HEK293T (cell line): ENCODE measurements around the gene TAGLN3.

Experiments used
- CTCF ChIA-PET: fragments of 350-600 bp; formaldehyde crosslinking; extraction: SDS; loops from one replicate; lab custom pipeline; 2021; ENCODE audit warnings: antibody characterized with exemption, inconsistent platforms; lab: Yijun Ruan, JAX
- POLR2A ChIA-PET: fragments of 350-600 bp; formaldehyde crosslinking; extraction: SDS; loops from one replicate; lab custom pipeline; 2020; ENCODE audit warnings: antibody characterized with exemption, inconsistent platforms; lab: Yijun Ruan, JAX
- DNase-seq: peaks from one replicate; pipeline ENCODE4 v3.0.0; 2012; ENCODE audit warnings: mixed read lengths; ENCODE audit errors: extremely low spot score
- ARNT ChIP-seq: fragments of 450-650 bp; IDR thresholded peaks from 2 replicates; pipeline ENCODE4 v1.6.1; 2017; ENCODE audit warnings: mild to moderate bottlenecking
- BHLHE40 ChIP-seq: fragments of 450-650 bp; IDR thresholded peaks from 2 replicates; pipeline ENCODE4 v1.6.1; 2016; ENCODE audit warnings: mild to moderate bottlenecking, moderate library complexity, borderline replicate concordance
- CTBP1 ChIP-seq: fragments of 450-650 bp; IDR thresholded peaks from 2 replicates; pipeline ENCODE4 v1.6.1; 2016; ENCODE audit warnings: borderline replicate concordance
- ELF4 ChIP-seq: fragments of 450-650 bp; IDR thresholded peaks from 2 replicates; pipeline ENCODE4 v1.6.1; 2017; ENCODE audit warnings: antibody characterized with exemption
- FOXA1 ChIP-seq: fragments of 450-650 bp; IDR thresholded peaks from 2 replicates; pipeline ENCODE4 v1.6.1; 2016; ENCODE audit warnings: mild to moderate bottlenecking
- FOXK2 ChIP-seq: fragments of 450-650 bp; IDR thresholded peaks from 2 replicates; pipeline ENCODE4 v1.6.1; 2016; ENCODE audit warnings: mild to moderate bottlenecking
- FOXM1 ChIP-seq: fragments of 450-650 bp; IDR thresholded peaks from 2 replicates; pipeline ENCODE4 v1.6.1; 2017; ENCODE audit warnings: mild to moderate bottlenecking, borderline replicate concordance
- HDGF ChIP-seq: fragments of 450-650 bp; IDR thresholded peaks from 2 replicates; pipeline ENCODE4 v1.6.1; 2017; ENCODE audit warnings: antibody characterized with exemption, borderline replicate concordance
- L3MBTL2 ChIP-seq: fragments of 450-650 bp; conservative IDR thresholded peaks from 2 replicates; pipeline ENCODE4 v1.6.1; 2016; ENCODE audit warnings: mild to moderate bottlenecking
- LEF1 ChIP-seq: fragments of 450-650 bp; IDR thresholded peaks from 2 replicates; pipeline ENCODE4 v1.6.1; 2017; ENCODE audit warnings: mild to moderate bottlenecking, borderline replicate concordance
- NFRKB ChIP-seq: fragments of 450-650 bp; IDR thresholded peaks from 2 replicates; pipeline ENCODE4 v1.6.1; 2016; ENCODE audit warnings: mild to moderate bottlenecking, moderate library complexity
- SP1 ChIP-seq: fragments of 450-650 bp; IDR thresholded peaks from 2 replicates; pipeline ENCODE4 v1.6.1; 2017
- SUZ12 ChIP-seq: fragments of 450-650 bp; IDR thresholded peaks from 2 replicates; pipeline ENCODE4 v1.6.1; 2016; ENCODE audit warnings: mild to moderate bottlenecking
- TARDBP ChIP-seq: fragments of 450-650 bp; IDR thresholded peaks from 2 replicates; pipeline ENCODE4 v1.6.1; 2016
- ZNF384 ChIP-seq: fragments of 450-650 bp; IDR thresholded peaks from 2 replicates; pipeline ENCODE4 v1.6.1; 2016
- TF ChIP-seq, protein P1 (sequence below): fragments of 450-650 bp; IDR thresholded peaks from 2 replicates; pipeline ENCODE4 v1.6.1; 2016

TAGLN3 gene

DNA sequence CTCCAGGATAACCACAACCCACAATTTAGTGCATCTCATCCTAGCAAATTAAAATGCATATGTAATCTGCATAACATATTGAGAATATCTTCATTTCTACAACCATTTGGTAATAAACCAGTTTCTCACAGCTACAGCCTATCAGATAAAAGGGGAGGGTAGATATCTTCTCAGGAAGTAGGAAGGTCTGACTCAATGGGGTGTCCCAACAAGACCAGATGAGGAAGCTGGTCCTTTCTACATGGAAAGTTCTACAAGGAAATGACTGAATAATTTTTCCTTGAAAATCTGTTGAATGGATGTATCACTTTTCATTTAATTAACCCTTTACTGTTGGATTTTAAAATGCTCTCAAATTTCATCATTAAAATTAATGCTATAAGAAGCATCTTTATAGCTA is 18.4 kb downstream of the TAGLN3 start:
- DNase-seq: no peak
- TF ChIP-seq SP1 (no peak), ZNF384 (no peak)
- ChIA-PET CTCF (no interaction called here), POLR2A (interaction anchor here (1.4 kb wide), 1 partner anchor 38 kb away, joined by 4 read pairs; the partner anchor contains the start of gene ABHD10)

GRCh38 chr3:112018712-112019111 is 20.0 kb downstream of the TAGLN3 start:
- ChIA-PET CTCF (no interaction called here), POLR2A (no interaction called here)
- TF ChIP-seq FOXA1 (no peak), ZNF384 (no peak)
- DNase-seq: no peak

GRCh38 chr3:112019716-112020115 is 21.0 kb downstream of the TAGLN3 start:
- DNase-seq: no peak
- TF ChIP-seq ARNT: no peak
- no peak for TF ChIP-seq SUZ12
- no peak for TF ChIP-seq TARDBP
- TF ChIP-seq LEF1: no peak
- no peak for TF ChIP-seq CTBP1
- TF ChIP-seq HDGF: no peak
- no peak for TF ChIP-seq ELF4
- no peak for TF ChIP-seq NFRKB
- TF ChIP-seq FOXK2: no peak
- no peak for TF ChIP-seq FOXM1
- TF ChIP-seq SP1: no peak
- TF ChIP-seq, protein P1, sequence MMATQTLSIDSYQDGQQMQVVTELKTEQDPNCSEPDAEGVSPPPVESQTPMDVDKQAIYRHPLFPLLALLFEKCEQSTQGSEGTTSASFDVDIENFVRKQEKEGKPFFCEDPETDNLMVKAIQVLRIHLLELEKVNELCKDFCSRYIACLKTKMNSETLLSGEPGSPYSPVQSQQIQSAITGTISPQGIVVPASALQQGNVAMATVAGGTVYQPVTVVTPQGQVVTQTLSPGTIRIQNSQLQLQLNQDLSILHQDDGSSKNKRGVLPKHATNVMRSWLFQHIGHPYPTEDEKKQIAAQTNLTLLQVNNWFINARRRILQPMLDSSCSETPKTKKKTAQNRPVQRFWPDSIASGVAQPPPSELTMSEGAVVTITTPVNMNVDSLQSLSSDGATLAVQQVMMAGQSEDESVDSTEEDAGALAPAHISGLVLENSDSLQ: no peak
- TF ChIP-seq FOXA1: no peak
- TF ChIP-seq ZNF384: no peak
- no peak for TF ChIP-seq L3MBTL2
- no peak for TF ChIP-seq BHLHE40
- CTCF ChIA-PET: no interaction called here
- POLR2A ChIA-PET: no interaction called here

GRCh38 chr3:112020674-112021085 is 22.0 kb downstream of the TAGLN3 start:
- TF ChIP-seq NFRKB (no peak), LEF1 (no peak), CTBP1 (no peak), FOXM1 (no peak), ARNT (no peak), SUZ12 (no peak), L3MBTL2 (no peak), ZNF384 (no peak), FOXK2 (no peak), SP1 (no peak), ELF4 (no peak), TARDBP (no peak), HDGF (no peak), BHLHE40 (no peak), FOXA1 (no peak)
- TF ChIP-seq, protein P1: no peak
- DNase-seq: no peak
- ChIA-PET POLR2A (no interaction called here), CTCF (no interaction called here)

GRCh38 chr3:112027142-112027541 is 28.4 kb downstream of the TAGLN3 start:
- ChIA-PET CTCF (no interaction called here), POLR2A (no interaction called here)
- DNase-seq: no peak
- TF ChIP-seq CTBP1 (no peak), BHLHE40 (no peak), NFRKB (no peak), SP1 (no peak), ELF4 (no peak), TARDBP (no peak), HDGF (no peak)

DNA sequence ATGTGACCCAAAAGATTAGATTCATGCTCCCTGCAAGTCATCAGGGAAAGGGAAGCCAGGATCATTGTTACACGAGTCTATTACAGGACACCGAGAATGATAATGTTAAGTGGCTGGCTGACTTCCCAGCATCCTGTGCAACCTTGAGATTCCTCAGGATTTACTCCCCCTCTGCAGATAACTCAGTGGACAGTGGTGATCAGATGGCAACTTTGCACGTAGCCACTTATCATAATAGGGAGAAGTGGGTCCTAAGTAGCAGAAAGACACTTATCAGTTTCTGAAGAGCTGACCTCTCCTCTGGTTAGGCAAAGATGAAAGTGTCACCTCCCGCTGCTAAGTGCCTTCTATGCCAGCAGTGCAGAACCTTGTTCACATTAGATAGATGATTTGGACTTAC is 29.1 kb downstream of the TAGLN3 start:
- TF ChIP-seq LEF1: no peak
- TF ChIP-seq, protein P1: no peak
- no peak for TF ChIP-seq FOXA1
- TF ChIP-seq SUZ12: no peak
- TF ChIP-seq TARDBP: no peak
- no peak for TF ChIP-seq L3MBTL2
- no peak for DNase-seq
- ChIA-PET CTCF (interaction anchor here (0.6 to 1.1 kb wide), 2 partner anchors 16 to 355 kb away, joined by 3 read pairs; no protein-coding TSS in a partner anchor), POLR2A (interaction anchor here (1.1 kb wide), 1 partner anchor 49 kb away, joined by 3 read pairs; the partner anchor contains the start of gene ABHD10)

GRCh38 chr3:112030901-112031300 is 32.2 kb downstream of the TAGLN3 start:
- TF ChIP-seq ARNT (no peak), CTBP1 (no peak), FOXA1 (no peak), SUZ12 (no peak), ZNF384 (no peak), LEF1 (no peak), FOXM1 (no peak), SP1 (no peak), NFRKB (no peak), TARDBP (no peak)
- no peak for DNase-seq
- POLR2A ChIA-PET: interaction anchor here (2.2 kb wide), 1 partner anchor 52 kb away, joined by 12 read pairs; the partner anchor contains the start of gene ABHD10
- CTCF ChIA-PET: interaction anchor here (1.0 kb wide), 1 partner anchor 12 kb away, joined by 4 read pairs; no protein-coding TSS in a partner anchor
